ENCODE results near the gene MOV10L1. TPM values are rescaled to one million over a fixed set of nuclear protein-coding genes. Genes with fewer than 3 reads are reported as not detected.

Gene MOV10L1
- total RNA-seq, 5 donors from 2014 or later (not counting 1 experiment from before 2014, with no cell fraction given): 0.44 TPM; not detected in 4

DNA sequence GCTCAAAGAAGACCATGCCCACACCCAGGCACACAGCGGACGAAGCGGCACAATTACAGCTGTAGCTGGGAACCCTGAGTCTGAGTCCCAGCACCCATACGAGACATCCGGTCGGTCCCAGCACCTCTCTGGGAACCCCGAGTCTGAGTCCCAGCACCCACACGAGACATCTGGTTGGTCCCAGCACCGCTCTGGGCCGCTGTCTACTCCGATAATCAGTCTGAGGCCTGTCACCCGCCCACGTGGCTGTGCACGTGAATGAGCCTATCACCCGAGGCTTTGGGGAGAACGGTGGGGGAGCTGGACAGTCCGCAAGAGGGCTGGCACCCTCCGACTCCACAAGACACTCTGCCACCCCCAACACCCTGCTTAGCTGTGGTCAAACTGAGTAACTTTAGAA, 37.9 kb upstream of the MOV10L1 start:
- H3K27ac Mint-ChIP-seq: no peak overlapping the region
- no peaks in the 10 kb centered on the region for H3K4me1 ChIP-seq (ENCODE audit: control insufficient read depth in 1 of 2, extremely low read depth in 1 of 2, insufficient read depth in 2 of 2, low read length in 2 of 2)
- DNase-seq (no peak), ATAC-seq (replicated peaks in 1 of 4) (no peak)
- H3K4me3 Mint-ChIP-seq: no peak overlapping the region
- H3K27me3 Mint-ChIP-seq: peaks cover 16 to 28% of the 10 kb centered on the region in 2 donors
- H3K36me3 Mint-ChIP-seq: no peaks in the 10 kb centered on the region
- 86% methylated on average over 14 of the region's 18 CpGs for WGBS (ENCODE audit: insufficient coverage)
- no peaks in the 10 kb centered on the region for H3K9me3 ChIP-seq
- CTCF ChIA-PET: no interaction called here
- H3K27ac ChIP-seq (ENCODE audit: low read length): no peak overlapping the region
- no peaks in the 10 kb centered on the region for H3K36me3 ChIP-seq (ENCODE audit: control insufficient read depth in 2 of 2, extremely low read depth in 1 of 2, insufficient read depth in 1 of 2, low read length in 1 of 2)
- H3K4me3 ChIP-seq (ENCODE audit: control insufficient read depth in 1 of 2, extremely low read depth in 1 of 2, low read length in 1 of 2): no peak overlapping the region
- peaks cover 0 to 4% (median 0%) of the 10 kb centered on the region in 3 donors for H3K9me3 Mint-ChIP-seq
- no peaks in the 10 kb centered on the region for H3K4me1 Mint-ChIP-seq
- H3K27me3 ChIP-seq (replicated peaks in 1 of 2; ENCODE audit: control insufficient read depth in 2 of 2, extremely low read depth in 1 of 2, insufficient read depth in 2 of 2, low read length in 1 of 2): peaks cover 0 to 42% of the 10 kb centered on the region in 2 experiments
- POLR2A ChIA-PET: interaction anchor here in 1 of 2 donors (0.6 kb wide), 1 partner anchor 210 kb away, joined by 4 read pairs; no protein-coding TSS in a partner anchor

DNA sequence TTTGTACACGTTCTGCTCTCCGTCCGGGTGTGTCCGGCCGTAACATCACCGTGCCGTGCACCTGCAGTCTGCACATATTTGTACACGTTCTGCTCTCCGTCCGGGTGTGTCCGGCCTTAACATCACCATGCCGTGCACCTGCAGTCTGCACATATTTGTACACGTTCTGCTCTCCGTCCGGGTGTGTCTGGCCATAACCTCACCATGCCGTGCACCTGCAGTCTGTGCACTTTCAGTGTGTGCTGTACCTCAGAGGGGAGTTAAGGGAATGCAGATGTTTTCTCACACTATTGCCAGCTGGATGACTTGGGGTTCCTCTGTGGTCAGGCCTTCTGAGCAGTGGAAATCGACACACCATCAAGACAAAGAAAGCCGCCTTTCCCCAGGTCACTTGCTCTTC, 35.9 kb upstream of the MOV10L1 start:
- H3K4me3 Mint-ChIP-seq: no peak overlapping the region
- no peaks in the 10 kb centered on the region for H3K36me3 Mint-ChIP-seq
- H3K4me1 Mint-ChIP-seq: no peaks in the 10 kb centered on the region
- H3K9me3 Mint-ChIP-seq: peaks cover 0 to 4% (median 0%) of the 10 kb centered on the region in 3 donors
- no peak overlapping the region for H3K4me3 ChIP-seq (ENCODE audit: control insufficient read depth in 1 of 2, extremely low read depth in 1 of 2, low read length in 1 of 2)
- CTCF ChIA-PET: no interaction called here
- ATAC-seq (replicated peaks in 1 of 4): no peak
- H3K27me3 ChIP-seq (replicated peaks in 1 of 2; ENCODE audit: control insufficient read depth in 2 of 2, extremely low read depth in 1 of 2, insufficient read depth in 2 of 2, low read length in 1 of 2): peaks cover 0 to 43% of the 10 kb centered on the region in 2 experiments
- 94% methylated on average over 13 of the region's 18 CpGs for WGBS (ENCODE audit: insufficient coverage)
- no peaks in the 10 kb centered on the region for H3K4me1 ChIP-seq (ENCODE audit: control insufficient read depth in 1 of 2, extremely low read depth in 1 of 2, insufficient read depth in 2 of 2, low read length in 2 of 2)
- H3K9me3 ChIP-seq: no peaks in the 10 kb centered on the region
- H3K27ac Mint-ChIP-seq: no peak overlapping the region
- no peak overlapping the region for H3K27ac ChIP-seq (ENCODE audit: low read length)
- peaks cover 21 to 33% of the 10 kb centered on the region in 2 donors for H3K27me3 Mint-ChIP-seq
- no peak for DNase-seq
- H3K36me3 ChIP-seq (ENCODE audit: control insufficient read depth in 2 of 2, extremely low read depth in 1 of 2, insufficient read depth in 1 of 2, low read length in 1 of 2): no peaks in the 10 kb centered on the region
- POLR2A ChIA-PET: no interaction called here

DNA sequence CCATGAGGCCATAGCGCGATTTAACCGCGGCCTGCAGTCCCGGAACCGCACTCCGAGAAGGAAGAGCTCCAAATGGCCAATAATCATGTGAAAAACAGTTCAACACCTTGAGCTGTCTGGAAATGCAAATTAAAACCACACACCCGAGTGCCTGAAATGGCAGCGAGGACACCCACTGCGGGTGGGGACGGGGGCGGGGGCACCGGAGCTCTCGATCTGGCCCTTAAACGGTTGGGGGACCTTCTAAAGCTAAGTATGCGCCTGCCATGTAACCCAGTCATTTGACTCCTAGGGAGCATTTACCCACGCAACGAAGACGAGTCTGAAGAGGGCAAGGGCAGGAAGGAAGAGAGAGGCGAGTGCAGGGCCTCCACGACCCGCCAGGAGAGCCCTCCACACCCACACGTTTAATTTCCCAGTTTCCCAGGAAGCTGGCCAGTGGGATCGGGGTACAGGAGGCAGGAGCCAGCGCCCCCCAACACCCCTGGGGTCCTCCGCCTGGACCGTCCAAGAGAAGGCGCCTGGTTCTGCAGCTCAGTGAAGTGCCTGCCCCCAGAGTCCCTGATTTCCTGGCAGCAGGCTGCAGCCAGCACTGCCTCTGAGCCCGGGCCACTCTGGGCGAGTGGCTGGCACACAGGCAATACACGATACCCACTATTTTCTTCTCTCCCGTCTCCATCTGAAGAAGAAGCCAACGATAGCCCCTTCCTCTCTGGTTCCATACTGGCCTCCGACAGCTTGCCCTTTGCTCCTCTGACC, 33.4 kb upstream of the MOV10L1 start:
- POLR2A ChIA-PET: interaction anchor here in 1 of 2 donors (0.5 kb wide), 1 partner anchor 188 kb away, joined by 9 read pairs; no protein-coding TSS in a partner anchor
- WGBS (ENCODE audit: insufficient coverage): 65% methylated on average over 22 of the region's 34 CpGs

DNA sequence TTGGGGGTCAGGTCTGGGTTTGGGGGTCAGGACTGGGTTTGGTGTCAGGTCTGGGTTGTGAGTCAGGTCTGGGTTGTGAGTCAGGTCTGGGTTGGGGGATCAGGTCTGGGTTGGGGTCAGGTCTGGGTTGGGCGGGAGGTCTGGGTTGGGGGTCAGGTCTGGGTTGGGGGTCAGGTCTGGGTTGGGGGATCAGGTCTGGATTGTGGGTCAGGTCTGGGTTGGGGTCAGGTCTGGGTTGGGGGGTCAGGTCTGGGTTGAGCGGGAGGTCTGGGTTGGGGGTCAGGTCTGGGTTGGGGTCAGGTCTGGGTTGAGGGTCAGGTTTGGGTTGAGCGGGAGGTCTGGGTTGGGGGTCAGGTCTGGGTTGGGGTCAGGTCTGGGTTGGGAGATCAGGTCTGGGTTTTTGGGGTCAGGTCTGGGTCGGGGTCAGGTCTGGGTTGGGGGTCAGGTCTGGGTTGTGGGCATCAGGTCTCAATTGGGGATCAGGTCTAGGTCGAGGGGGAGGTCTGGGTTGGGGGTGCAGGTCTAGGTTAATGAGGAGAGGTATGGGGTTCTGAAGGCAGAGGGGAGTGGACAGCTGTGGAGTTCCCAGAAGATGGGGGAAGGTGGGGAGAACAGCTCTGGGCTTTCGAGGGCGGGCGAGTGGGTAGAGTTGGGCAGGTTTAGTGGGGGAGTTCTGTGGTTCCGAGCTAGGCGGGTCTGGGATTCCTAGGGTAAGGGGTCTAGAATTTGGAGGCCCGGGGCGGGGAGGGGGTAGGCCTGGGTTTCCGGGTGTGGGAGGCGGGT, 32.3 kb upstream of the MOV10L1 start:
- no peaks in the 10 kb centered on the region for H3K36me3 Mint-ChIP-seq
- 87% methylated on average over 13 of the region's 14 CpGs for WGBS (ENCODE audit: insufficient coverage)
- DNase-seq (no peak), ATAC-seq (replicated peaks in 1 of 4) (no peak)
- H3K27me3 ChIP-seq (replicated peaks in 1 of 2; ENCODE audit: control insufficient read depth in 2 of 2, extremely low read depth in 1 of 2, insufficient read depth in 2 of 2, low read length in 1 of 2): peaks cover 0 to 60% of the 10 kb centered on the region in 2 experiments
- H3K9me3 Mint-ChIP-seq: peaks cover 0 to 4% (median 0%) of the 10 kb centered on the region in 3 donors
- no peaks in the 10 kb centered on the region for H3K4me1 Mint-ChIP-seq
- H3K36me3 ChIP-seq (ENCODE audit: control insufficient read depth in 2 of 2, extremely low read depth in 1 of 2, insufficient read depth in 1 of 2, low read length in 1 of 2): no peaks in the 10 kb centered on the region
- H3K4me1 ChIP-seq (ENCODE audit: control insufficient read depth in 1 of 2, extremely low read depth in 1 of 2, insufficient read depth in 2 of 2, low read length in 2 of 2): no peaks in the 10 kb centered on the region
- H3K4me3 Mint-ChIP-seq: peak overlapping the region in 1 of 3 donors; percentile 31
- H3K4me3 ChIP-seq (ENCODE audit: control insufficient read depth in 1 of 2, extremely low read depth in 1 of 2, low read length in 1 of 2): no peak overlapping the region
- no peak overlapping the region for H3K27ac Mint-ChIP-seq
- H3K27ac ChIP-seq (ENCODE audit: low read length): no peak overlapping the region
- POLR2A ChIA-PET: no interaction called here
- H3K27me3 Mint-ChIP-seq: peaks cover 26 to 43% of the 10 kb centered on the region in 2 donors
- CTCF ChIA-PET: no interaction called here
- H3K9me3 ChIP-seq: no peaks in the 10 kb centered on the region

More for the DNA sequence above, 33.4 kb upstream of the MOV10L1 start:
- no peak overlapping the region for H3K27ac ChIP-seq (ENCODE audit: low read length)
- no peaks in the 10 kb centered on the region for H3K36me3 ChIP-seq (ENCODE audit: control insufficient read depth in 2 of 2, extremely low read depth in 1 of 2, insufficient read depth in 1 of 2, low read length in 1 of 2)
- CTCF ChIA-PET: interaction anchor here in 1 of 2 donors (0.7 kb wide), 1 partner anchor 282 kb away, joined by 4 read pairs; no protein-coding TSS in a partner anchor
- Mint-ChIP-seq H3K27ac (no peak overlapping the region), H3K27me3 (peaks cover 26 to 42% of the 10 kb centered on the region in 2 donors), H3K36me3 (no peaks in the 10 kb centered on the region), H3K4me3 (no peak overlapping the region), H3K4me1 (no peaks in the 10 kb centered on the region), H3K9me3 (peaks cover 0 to 4% (median 0%) of the 10 kb centered on the region in 3 donors)
- H3K9me3 ChIP-seq: no peaks in the 10 kb centered on the region
- no peaks in the 10 kb centered on the region for H3K4me1 ChIP-seq (ENCODE audit: control insufficient read depth in 1 of 2, extremely low read depth in 1 of 2, insufficient read depth in 2 of 2, low read length in 2 of 2)
- DNase-seq (no peak), ATAC-seq (replicated peaks in 1 of 4) (no peak)
- no peak overlapping the region for H3K4me3 ChIP-seq (ENCODE audit: control insufficient read depth in 1 of 2, extremely low read depth in 1 of 2, low read length in 1 of 2)
- peaks cover 0 to 58% of the 10 kb centered on the region in 2 experiments for H3K27me3 ChIP-seq (replicated peaks in 1 of 2; ENCODE audit: control insufficient read depth in 2 of 2, extremely low read depth in 1 of 2, insufficient read depth in 2 of 2, low read length in 1 of 2)

DNA sequence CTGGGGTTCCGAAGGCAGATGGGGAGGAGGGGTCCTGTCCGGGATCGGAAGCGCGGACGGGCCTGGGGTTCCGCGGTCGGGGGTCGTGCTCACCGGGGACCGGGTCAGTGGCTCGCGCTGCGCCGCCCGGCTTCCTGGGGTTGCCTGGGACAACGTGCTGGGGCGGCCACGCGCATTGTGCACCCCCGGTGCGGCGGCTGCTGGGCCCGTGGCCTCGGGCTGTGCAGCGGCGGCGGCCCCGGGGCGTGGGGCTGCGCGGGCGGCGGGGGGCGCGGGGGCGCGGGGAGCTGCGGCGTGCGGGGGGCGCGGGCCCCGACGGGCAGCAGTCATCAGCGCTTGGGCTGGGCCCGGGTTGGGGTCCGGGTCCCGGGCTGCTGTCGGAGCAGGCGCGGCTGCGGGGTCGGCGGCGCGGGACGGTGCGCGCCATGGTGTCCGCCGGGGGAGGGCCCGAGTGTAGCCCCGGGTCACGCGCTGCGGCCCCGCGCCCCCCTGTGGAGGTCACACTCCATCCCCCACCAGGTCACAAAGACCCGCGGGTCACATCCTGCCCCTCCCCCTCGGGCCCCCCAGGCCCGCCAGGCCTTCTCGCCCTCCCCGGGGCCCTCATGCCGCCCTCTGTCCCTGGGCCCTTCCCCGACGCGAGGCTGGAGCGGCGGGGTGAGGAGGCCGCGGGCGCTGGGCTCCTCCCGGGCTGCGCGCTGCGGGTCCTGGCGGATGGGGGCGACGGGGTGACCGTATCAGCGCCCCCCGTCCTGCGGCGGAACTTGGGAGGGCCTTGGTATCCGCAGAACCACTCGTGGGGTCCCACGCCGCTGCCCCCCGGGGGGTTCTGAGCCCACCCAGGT, 31.5 kb upstream of the MOV10L1 start, which contains the start of gene TTLL8:
TTLL8 (minus strand) TSS at position 238 of the 845 bp plus-strand sequence.
- Mint-ChIP-seq H3K4me1 (no peaks in the 10 kb centered on the region), H3K27me3 (peaks cover 26 to 43% of the 10 kb centered on the region in 2 donors), H3K4me3 (peak within 1 kb of the TSS in 1 of 3 donors; percentile 36), H3K27ac (no peak within 1 kb of the TSS), H3K9me3 (peaks cover 0 to 4% (median 0%) of the 10 kb centered on the region in 3 donors), H3K36me3 (no peaks in the 10 kb centered on the region)
- no peak within 1 kb of the TSS for H3K27ac ChIP-seq (ENCODE audit: low read length)
- H3K9me3 ChIP-seq: no peaks in the 10 kb centered on the region
- peaks cover 0 to 60% of the 10 kb centered on the region in 2 experiments for H3K27me3 ChIP-seq (replicated peaks in 1 of 2; ENCODE audit: control insufficient read depth in 2 of 2, extremely low read depth in 1 of 2, insufficient read depth in 2 of 2, low read length in 1 of 2)
- ChIA-PET POLR2A (no interaction called here), CTCF (no interaction called here)
- no peaks in the 10 kb centered on the region for H3K36me3 ChIP-seq (ENCODE audit: control insufficient read depth in 2 of 2, extremely low read depth in 1 of 2, insufficient read depth in 1 of 2, low read length in 1 of 2)
- H3K4me1 ChIP-seq (ENCODE audit: control insufficient read depth in 1 of 2, extremely low read depth in 1 of 2, insufficient read depth in 2 of 2, low read length in 2 of 2): no peaks in the 10 kb centered on the region
- H3K4me3 ChIP-seq (ENCODE audit: control insufficient read depth in 1 of 2, extremely low read depth in 1 of 2, low read length in 1 of 2): no peak within 1 kb of the TSS
- DNase-seq (no peak), ATAC-seq (replicated peaks in 1 of 4) (peak in 1 of 4 experiments; percentile 37)
- WGBS (ENCODE audit: insufficient coverage): 16% methylated on average over 79 of the region's 102 CpGs
